Spleen (tissue), 11 donors: Measurements from ENCODE around the gene TTC28. TPM values are rescaled to one million over a fixed set of nuclear protein-coding genes. Genes with fewer than 3 reads are reported as not detected.

ENCODE experiments used
- DNase-seq: peaks from one replicate; pipeline ENCODE4 v3.0.0-alpha.2; 2020
- H3K27ac ChIP-seq, 8 donors: fragments of 200-600 bp; sonication (generic) in 7 of 8; 1 replicate in 4 of 8; 2 replicates in 4 of 8; pipeline versions ENCODE4 v1.5.0 to v1.8.0; 2016 to 2021; ENCODE audit warnings: inconsistent platforms in 4 of 8, mild to moderate bottlenecking in 4 of 8, moderate library complexity in 1 of 8
- H3K27me3 ChIP-seq, 7 donors: fragments of 200-600 bp; sonication (generic) in 6 of 7; replicated peaks in 1 of 7; 1 replicate in 4 of 7; 2 replicates in 3 of 7; pipeline versions ENCODE4 v1.5.0 to v1.8.0; 2016 to 2021; ENCODE audit warnings: inconsistent platforms in 3 of 7, mild to moderate bottlenecking in 1 of 7
- H3K36me3 ChIP-seq, 6 donors: fragments of 200-600 bp; sonication (generic) in 5 of 6; 1 replicate in 4 of 6; 2 replicates in 2 of 6; pipeline versions ENCODE4 v1.5.0 to v1.8.0; 2016 to 2021; ENCODE audit warnings: inconsistent platforms in 2 of 6
- H3K4me1 ChIP-seq, 6 donors: fragments of 200-600 bp; sonication (generic) in 5 of 6; 1 replicate in 3 of 6; 2 replicates in 3 of 6; pipeline versions ENCODE4 v1.5.0 to v1.8.0; 2016 to 2021; ENCODE audit warnings: inconsistent platforms in 3 of 6
- H3K4me3 ChIP-seq, 8 donors: fragments of 200-600 bp; sonication (generic) in 7 of 8; 1 replicate in 4 of 8; 2 replicates in 4 of 8; pipeline versions ENCODE4 v1.5.0 to v1.8.0; 2016 to 2021; ENCODE audit warnings: inconsistent platforms in 4 of 8, mild to moderate bottlenecking in 4 of 8, moderate library complexity in 2 of 8
- H3K9me3 ChIP-seq, 8 donors: fragments of 200-600 bp; sonication (generic) in 7 of 8; 1 replicate in 4 of 8; 2 replicates in 4 of 8; pipeline versions ENCODE4 v1.5.0 to v1.8.0; 2016 to 2021; ENCODE audit warnings: inconsistent platforms in 4 of 8
- CTCF ChIP-seq, 11 experiments: fragments of 200-600 bp in 7 of 11; fragments of 450-650 bp in 4 of 11; sonication (generic) in 4 of 11; IDR thresholded peaks in 8 of 11; conservative IDR thresholded peaks in 3 of 11; 1 replicate in 7 of 11; 2 replicates in 4 of 11; pipeline versions ENCODE4 v1.4.0 to v1.8.0; 2016 to 2021; ENCODE audit warnings: antibody characterized with exemption in 11 of 11, inconsistent platforms in 4 of 11, mild to moderate bottlenecking in 1 of 11
- POLR2A ChIP-seq, 3 donors: fragments of 450-650 bp; IDR thresholded peaks; one replicate each; pipeline ENCODE4 v1.5.1; 2017; ENCODE audit warnings: antibody characterized with exemption in 3 of 3, mild to moderate bottlenecking in 1 of 3
- POLR2AphosphoS5 ChIP-seq, 3 donors: sonication (generic); formaldehyde crosslinking; IDR thresholded peaks; one replicate each; pipeline ENCODE4 v1.5.1; 2017; ENCODE audit warnings: antibody characterized with exemption in 3 of 3
- WGBS, 5 donors: extraction: QIAGEN DNeasy Blood & Tissue Kit in 3 of 5; methylation state at CpG; one replicate each; pipeline versions ENCODE4 v1.1.5 to v1.1.7; 2013 to 2018; 5-methylcytosine and 5-hydroxymethylcytosine counted together
- intact Hi-C: fragments of 100-400 bp; cut with DNase I; formaldehyde crosslinking; loops from one replicate; pipeline ENCODE4 v1.15.0; 2023; ENCODE audit warnings: low total_unique reads
- polyA plus RNA-seq, 3 donors: library from polyadenylated mRNA; stranded (reverse); fragments of 200-250 nt; gene quantifications; one replicate each; pipeline ENCODE4 v1.2.1, GENCODE V29; 2013
- total RNA-seq, 7 donors: library from RNA; depleted of rRNA in 3 of 7; stranded (reverse); fragments of >200 nt in 3 of 7; fragmentation: NEBNext Ultra II Directional in 4 of 7; extraction: Animal tissue kit (Norgen Biotek cat#: 25700) in 4 of 7; gene quantifications; one replicate each; pipeline versions ENCODE4 v1.1.0 to v1.2.1, GENCODE V29; 2016 to 2021
- donor health status: healthy with polysubstance abuse.
- donor health status: DM: no; HTN: no; CAD: no; lungs with moderate emphysema.
- donor health status: DM: no; HTN: no; CAD: no.
- donor health status: Bipolar disorder and iron deficiency.
- donor health status: healthy.
- donor health status: DM: no; HTN: no; CAD: no.
- donor health status: DM: yes; HTN: yes; CAD: no.

TTC28 gene
- total and polyA plus RNA-seq, 10 donors, result 0.62 to 69.0 (median 33.5) TPM

- Histone ChIP-seq H3K27me3 (no peaks in the 10 kb centered on the region), H3K36me3 (peaks cover 0 to 11% (median 0%) of the 10 kb centered on the region in 6 donors), H3K4me1 (peaks cover 6 to 38% (median 12%) of the 10 kb centered on the region in 6 donors), H3K9me3 (no peaks in the 10 kb centered on the region), H3K27ac (no peak overlapping the region), H3K4me3 (no peak overlapping the region)
- 85 to 93% (median 91%) methylated on average over 12 to 16 of the region's 16 CpGs for WGBS, 5 donors
- TF ChIP-seq CTCF (IDR thresholded peaks at IDR 0.05 in 8 of 11, conservative IDR thresholded peaks at IDR 0.05 in 3 of 11) (no peak), POLR2AphosphoS5 (IDR thresholded peaks at IDR 0.05) (no peak), POLR2A (IDR thresholded peaks at IDR 0.05) (no peak)
- DNase-seq, result peak; percentile 52
- intact Hi-C loops, result no loop called here
These were observed 663.7 kb downstream of the TTC28 start for GRCh38 chr22:28015676-28016601.

GRCh38 chr22:28015046-28015425 lies 664.6 kb downstream of the TTC28 start:
- intact Hi-C loops, result no loop called here
- no peaks in the 10 kb centered on the region for H3K27me3 ChIP-seq
- peak in 2 of 3 donors; percentile 8 to 46 for TF ChIP-seq POLR2AphosphoS5 (IDR thresholded peaks at IDR 0.05)
- no peak for TF ChIP-seq CTCF (IDR thresholded peaks at IDR 0.05 in 8 of 11, conservative IDR thresholded peaks at IDR 0.05 in 3 of 11)
- no peak for TF ChIP-seq POLR2A (IDR thresholded peaks at IDR 0.05)
- peaks cover 0 to 11% (median 0%) of the 10 kb centered on the region in 6 donors for H3K36me3 ChIP-seq
- H3K27ac ChIP-seq, result no peak overlapping the region
- H3K9me3 ChIP-seq, result no peaks in the 10 kb centered on the region
- peak; percentile 41 for DNase-seq
- WGBS, 5 donors, result 30 to 69% (median 39%) methylated on average over 2 of the region's 2 CpGs
- H3K4me1 ChIP-seq, result peaks cover 2 to 37% (median 7%) of the 10 kb centered on the region in 6 donors
- H3K4me3 ChIP-seq, result no peak overlapping the region

DNA sequence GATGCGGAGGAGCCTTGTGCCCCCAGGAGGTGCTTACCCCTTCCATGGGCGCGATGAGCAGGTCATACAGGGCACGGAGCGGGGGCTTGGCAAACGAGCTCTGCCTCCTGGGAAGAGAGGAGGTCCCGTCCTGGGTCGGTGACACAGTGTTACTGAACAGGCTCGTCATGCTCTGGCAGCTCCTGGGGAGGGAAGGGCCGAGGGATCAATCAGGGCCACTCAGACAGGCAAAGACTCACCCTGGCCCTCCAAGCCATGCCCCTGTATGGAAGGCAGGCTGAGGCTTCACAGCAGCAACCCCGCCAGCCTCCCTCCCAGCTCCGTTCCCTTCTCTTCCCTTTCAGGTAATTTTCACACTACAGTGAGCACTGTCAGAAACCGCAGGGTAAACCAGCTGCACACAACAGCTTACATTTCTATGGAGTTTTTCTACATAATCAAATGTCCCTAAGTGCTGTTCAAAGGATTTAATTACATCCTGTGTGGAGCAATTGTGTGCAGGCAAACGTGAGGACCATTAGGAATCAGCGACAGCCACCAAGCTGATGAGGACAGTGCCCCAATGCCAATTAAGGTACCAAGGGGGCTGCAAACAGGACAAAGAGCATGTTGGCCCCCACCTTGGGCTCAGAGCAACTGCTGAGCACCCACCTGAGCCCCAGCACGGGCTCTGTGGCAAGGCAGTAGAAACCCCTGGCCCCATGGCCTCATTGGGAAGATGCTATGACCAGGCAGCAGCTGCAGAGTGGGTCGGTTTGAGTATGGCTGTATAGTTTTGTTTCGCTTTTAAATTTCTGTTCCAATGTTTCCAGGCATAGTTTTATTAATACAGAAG lies 665.2 kb downstream of the TTC28 start:
- no peaks in the 10 kb centered on the region for H3K27me3 ChIP-seq
- TF ChIP-seq POLR2A (IDR thresholded peaks at IDR 0.05), result no peak
- TF ChIP-seq CTCF (IDR thresholded peaks at IDR 0.05 in 8 of 11, conservative IDR thresholded peaks at IDR 0.05 in 3 of 11), result no peak
- no peak for TF ChIP-seq POLR2AphosphoS5 (IDR thresholded peaks at IDR 0.05)
- H3K36me3 ChIP-seq, result peaks cover 0 to 11% (median 0%) of the 10 kb centered on the region in 6 donors
- peaks cover 0 to 38% (median 6%) of the 10 kb centered on the region in 6 donors for H3K4me1 ChIP-seq
- intact Hi-C loops, result no loop called here
- peak; percentile 73 for DNase-seq
- H3K4me3 ChIP-seq, result no peak overlapping the region
- no peak overlapping the region for H3K27ac ChIP-seq
- H3K9me3 ChIP-seq, result no peaks in the 10 kb centered on the region
- WGBS, 5 donors, result 84 to 91% (median 88%) methylated on average over 17 to 18 of the region's 18 CpGs
